ENCODE measurements around the gene MTHFSD. TPM values are rescaled to one million over a fixed set of nuclear protein-coding genes. Genes with fewer than 3 reads are reported as not detected.

The MTHFSD gene
- total RNA-seq, 1 donor from 2014 or later = 15.7 TPM

DNA sequence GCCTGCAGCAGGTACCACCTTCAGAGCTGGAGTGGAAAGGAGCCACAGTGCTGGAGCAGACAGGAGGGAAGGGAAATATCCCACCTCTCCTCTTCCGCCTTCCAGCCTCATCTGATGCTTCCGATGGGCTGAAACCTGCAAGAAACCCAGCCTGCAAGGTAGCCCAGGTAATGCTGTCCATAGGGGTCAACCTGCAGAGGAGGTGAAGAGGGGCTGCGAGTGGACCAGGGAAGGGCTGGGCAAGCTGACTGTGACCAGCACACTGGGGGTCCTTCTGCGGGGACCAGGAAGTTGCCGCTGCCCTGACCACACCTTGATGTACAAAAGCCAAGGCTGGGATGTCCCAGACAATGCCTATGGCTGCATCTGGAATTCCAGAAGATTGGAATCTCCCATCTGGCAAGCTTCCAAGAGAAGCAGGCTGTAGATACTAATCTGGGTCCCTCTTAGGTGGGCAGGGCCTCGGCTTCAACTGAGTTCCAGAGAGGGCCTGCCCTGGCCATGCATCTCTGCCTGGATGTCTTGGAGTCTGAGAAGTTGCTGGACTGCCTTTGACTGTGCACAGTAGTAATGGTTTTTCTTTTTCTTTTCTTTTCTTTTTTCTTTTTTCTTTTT lies 29.1 kb upstream of the MTHFSD start:
- DNase-seq = no peak

DNA sequence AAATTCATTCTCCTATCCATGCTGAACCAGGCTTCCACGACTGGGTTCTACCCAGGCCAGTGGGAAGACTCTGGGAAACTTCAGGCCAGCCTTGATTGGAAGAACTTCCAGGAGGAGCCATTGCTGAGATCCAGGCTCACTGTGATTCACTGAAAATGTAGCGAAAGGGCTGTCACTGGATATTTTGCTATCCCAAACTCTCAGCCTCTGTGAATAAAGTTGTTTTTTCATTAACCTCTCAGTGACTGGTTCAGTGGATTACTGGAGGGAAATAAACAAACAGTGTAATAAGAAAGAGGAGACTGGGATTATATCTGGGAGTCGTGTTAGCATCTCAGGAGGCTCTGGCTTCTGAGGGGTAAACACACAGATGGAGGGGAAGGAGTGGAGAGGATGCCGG lies 26.4 kb upstream of the MTHFSD start:
- DNase-seq = no peak

DNA sequence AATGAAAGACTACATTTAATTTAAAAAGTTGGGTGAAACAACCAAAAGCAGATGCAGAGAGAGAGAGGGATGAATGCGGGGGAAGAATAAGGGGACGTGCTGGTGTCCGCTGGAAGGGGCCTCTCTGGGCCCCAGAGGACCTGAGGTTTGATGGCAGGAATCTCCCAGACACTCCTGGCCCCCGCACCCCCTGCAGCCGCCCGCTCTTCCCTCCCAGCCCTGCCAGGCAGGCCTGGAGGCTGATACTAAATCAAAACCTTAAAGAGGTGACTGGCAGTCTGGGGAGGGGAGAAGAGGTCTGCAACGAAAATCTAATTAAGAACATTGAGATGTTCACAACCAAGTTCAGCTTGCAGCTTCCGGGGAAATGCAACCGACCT lies 25.7 kb upstream of the MTHFSD start:
- no peak for DNase-seq

DNA sequence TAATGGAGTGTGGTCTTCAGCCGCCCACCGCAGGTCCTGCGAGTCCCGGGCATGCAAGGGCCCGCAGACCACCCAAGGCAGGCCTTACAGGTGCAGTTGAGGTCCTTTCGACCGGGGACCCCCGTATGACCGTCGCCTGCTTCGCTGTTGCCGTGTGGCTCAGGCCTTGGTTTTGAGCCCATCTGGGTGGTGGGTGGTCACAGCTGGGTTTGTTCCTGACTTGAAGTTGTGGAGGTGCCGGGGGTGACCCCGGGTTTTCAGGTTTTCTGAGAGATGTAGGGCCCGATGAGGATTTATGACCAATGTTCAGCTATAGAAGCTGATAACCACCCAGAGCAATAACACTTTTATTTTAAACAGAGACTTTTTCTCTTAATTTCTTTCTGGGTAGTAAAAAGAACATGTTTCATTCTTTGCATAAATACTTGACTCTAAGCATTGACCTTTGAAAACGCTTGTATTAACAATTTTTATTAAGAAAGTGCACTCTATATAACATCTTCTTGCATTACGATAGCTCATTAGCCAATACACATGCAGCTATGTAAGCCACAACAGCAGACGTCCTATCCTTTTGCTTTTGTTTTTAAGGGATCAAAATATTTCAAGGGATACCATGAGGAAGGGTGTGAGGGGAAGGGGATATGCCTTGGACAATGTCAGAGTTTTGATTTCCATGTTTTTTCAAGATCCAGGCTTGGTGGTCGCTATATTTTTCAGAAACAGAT lies 25.2 kb upstream of the MTHFSD start:
- DNase-seq = no peak

DNA sequence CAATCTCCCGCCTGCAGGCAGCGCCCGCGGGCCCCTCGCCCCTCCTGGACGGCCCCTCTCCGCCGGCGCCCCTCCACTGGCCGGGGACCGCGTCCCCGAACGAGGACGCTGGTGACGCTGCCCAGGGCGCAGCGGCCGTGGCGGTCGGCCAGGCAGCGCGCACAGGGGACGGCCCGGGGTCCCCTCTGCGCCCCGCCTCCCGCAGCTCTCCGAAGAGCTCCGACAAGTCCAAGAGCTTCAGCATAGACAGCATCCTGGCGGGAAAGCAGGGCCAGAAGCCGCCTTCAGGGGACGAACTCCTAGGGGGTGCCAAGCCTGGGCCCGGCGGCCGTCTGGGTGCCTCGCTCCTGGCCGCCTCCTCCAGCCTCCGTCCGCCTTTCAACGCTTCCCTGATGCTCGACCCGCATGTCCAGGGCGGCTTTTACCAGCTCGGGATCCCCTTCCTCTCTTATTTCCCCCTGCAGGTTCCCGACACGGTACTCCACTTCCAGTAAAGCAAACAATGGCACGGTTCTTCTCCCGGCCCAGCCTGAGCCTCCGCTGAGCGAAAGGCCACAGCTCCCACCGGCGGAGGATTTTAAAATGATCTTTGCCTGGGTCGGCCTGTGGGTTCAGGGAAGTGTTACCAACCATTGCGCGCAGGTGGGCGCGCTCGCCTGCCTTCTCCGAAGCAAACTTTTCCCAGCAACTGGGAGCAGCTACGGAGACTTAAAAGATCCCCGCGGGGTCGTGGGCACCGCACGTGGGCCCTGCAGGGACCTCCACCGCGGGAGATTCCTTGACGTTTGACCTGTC lies 24.4 kb upstream of the MTHFSD start:
- DNase-seq = no peak

DNA sequence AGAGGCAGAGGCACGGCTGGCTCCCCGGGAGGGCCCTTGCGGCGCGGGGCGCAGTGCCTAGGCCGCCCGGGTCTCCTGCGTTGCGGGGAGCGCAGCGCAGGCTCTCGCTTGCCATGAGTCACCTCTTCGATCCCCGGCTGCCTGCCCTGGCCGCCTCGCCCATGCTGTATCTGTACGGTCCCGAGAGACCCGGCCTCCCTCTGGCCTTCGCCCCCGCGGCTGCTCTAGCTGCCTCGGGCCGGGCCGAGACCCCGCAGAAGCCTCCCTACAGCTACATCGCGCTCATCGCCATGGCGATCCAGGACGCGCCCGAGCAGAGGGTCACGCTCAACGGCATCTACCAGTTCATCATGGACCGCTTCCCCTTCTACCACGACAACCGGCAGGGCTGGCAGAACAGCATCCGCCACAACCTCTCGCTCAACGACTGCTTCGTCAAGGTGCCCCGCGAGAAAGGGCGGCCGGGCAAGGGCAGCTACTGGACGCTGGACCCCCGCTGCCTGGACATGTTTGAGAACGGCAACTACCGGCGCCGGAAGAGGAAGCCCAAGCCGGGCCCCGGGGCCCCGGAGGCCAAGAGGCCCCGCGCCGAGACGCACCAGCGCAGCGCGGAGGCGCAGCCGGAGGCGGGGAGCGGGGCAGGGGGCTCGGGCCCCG lies 23.7 kb upstream of the MTHFSD start:
- DNase-seq = no peak

DNA sequence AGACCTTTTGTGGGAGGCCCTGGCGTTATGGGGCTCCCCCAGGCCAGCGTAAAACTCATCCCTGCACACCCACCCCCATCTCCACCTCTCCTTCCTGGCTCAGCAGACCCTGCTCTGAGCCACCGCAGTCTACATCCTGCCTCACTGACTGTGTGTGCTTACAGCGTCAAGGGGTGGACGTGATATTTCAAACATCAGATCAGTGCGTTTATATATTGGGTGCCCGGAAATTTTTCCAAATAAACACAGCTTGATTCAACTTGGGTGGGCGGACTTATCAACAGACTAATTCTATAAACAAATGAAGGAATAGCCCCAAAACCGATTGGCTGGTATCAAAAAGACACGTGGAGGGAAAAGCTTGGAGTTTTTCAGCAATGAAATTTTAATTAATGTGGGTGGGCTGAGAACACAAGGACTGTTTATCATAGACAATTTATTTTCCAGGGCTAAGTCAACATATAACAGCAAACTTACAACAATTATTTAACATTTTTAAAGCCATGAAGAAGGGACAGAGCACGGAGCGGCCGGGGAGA lies 23.1 kb upstream of the MTHFSD start, which contains the start of gene FOXL1:
Gene FOXL1, plus strand, starts transcription at position 489 of the 539 bp plus-strand sequence. CDS start 175 bp downstream, outside the sequence.
- no peak for DNase-seq

DNA sequence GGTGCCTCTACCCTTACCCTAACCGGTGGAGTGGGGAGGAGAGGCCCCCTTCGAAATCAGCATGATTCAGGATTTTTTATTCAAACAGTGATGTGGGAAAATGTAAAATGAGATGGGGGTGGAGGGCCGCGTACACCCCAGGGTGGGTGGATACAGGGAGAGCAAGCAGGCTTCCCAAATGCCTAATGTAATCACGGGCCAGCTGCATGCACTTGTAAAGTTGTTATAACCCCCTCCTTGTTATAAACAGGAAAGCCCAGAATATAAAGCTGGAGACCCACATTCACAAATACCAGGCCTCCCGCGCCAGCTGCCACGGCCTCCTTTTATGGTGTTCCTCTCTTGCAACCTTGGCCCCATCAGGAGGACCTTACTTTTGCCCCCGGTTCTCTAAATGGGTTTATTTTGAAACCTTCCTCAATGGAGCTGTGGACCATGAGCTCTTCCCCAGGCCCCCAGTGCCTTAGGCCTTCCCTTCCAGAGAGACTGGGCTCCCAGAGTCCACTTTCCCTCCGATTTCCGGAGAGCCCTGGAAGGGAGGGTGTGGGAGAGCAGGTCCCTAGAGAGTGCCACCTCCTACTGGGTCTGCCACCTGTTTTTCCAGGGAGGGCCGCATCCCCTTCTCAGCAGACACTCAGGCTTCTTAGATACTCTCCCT lies 22.4 kb upstream of the MTHFSD start:
- DNase-seq = no peak

DNA sequence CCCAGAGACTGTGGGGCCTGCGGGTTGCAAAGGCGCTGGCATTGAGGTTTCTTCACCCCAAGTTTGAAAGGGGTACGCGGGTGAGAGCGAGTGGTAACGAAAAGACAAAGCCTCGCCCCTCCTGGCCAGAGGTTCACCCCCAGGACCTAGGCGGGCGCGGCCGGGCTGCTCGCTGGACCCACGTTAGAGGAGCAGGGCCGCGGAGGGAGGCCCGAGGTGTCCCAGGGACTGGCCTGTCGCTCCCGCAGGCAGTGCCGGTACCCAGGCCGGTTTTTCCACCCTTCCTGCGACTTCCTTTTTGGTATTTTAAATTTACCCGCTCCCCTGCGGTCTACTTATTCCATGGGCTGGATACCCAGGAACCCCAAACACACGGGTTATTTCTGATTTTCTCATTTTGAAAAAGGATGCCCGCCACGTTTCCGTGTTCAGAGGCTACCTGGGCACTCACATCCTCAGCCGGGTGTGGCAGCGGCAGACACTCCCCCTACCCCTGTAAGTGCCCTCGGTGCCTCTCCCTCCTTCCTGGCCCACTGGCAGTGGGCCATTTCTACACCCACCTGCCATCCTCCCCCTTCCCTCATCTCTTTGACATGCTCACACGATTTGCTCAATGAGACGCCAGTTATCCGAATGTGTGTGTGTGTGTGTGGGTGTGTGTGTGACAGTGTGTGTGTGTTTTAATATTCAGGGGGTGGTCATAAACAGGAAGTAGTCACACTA lies 21.7 kb upstream of the MTHFSD start:
- no peak for DNase-seq

DNA sequence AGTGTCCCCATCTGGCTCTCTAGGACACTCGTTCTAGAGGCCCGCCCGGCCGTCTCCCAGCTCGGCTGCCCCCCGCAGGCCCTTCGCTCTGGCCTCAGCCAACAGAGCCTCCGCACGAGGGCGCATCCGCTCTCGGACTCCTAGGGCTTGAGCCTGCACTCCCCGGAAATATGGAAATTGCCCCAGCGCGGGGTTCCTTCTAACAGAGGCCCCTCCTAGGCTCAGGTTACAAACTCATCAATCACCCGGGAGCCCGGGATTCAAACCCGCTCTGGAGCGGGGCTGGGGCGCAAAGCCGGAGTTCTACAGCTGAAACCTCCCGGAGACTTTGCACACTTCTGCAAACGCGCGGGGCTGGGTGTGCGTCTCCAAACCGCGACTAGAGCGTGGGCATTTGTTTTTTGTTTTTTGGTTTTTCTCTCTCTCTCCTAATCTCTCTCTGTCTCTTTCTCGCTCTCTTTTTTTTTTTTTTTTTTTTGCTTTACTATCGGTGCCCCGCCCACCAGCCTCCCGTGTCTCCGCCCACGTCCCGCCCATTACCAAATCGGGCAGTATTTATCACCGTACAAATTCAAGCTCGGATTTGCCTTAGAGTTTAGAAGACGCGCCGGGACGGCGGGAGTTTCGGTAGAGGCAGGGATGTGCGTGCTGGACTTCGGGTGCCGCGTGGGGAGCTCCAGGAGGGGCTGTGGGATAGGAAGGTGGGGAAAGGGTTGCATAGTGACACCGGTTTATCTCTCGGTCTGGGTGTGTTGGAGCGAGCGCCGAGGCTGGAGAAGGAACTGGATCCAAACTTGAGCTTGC lies 20.9 kb upstream of the MTHFSD start:
- DNase-seq = peak; percentile 81

DNA sequence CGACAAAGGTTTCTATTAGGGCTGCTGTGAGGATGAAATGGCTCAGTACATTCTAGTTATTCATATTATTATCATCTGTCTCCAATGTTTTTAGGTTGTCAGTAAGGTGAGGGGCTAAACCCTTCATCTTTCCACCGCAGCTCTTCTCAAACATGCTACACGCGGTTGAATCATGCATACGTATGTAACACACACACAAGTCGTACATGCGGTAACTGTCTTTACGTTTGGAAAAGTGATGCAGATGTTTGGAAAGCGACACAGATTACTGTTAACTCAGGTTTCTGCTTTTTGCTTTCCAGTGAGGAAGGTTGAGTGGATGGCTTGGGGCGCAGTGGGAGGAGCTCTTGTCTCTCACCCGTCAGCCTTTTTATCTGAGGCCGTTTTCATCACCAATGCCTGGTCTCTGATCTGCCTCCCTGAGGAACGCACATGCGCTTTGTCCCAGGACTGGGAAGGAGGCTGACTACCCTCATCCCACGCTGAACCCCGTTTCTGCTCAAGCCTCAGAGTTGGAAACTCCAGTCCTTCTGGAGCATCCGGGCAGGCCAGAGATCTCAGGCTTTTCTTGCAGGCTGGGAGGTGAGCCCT lies 20.2 kb upstream of the MTHFSD start:
- DNase-seq = no peak

DNA sequence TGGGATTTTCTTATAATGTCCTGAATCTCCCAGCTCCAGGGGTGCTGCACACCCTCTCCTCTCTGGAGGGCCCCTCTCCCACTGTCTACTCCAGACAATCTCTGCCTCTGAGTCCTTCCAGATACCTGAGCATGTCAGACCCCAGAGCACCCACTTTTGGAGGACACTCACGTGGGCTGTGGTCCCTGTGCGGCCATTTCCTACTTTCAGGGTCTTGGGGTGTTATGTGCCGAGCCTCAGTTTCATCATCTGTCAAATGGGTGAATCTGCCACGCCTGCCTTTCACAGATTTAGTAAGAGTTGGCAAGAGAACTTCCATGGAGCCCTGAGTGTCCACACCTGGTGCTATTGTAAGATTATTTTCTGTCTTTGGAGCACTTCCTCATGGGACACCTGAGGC lies 19.6 kb upstream of the MTHFSD start:
- DNase-seq = no peak

DNA sequence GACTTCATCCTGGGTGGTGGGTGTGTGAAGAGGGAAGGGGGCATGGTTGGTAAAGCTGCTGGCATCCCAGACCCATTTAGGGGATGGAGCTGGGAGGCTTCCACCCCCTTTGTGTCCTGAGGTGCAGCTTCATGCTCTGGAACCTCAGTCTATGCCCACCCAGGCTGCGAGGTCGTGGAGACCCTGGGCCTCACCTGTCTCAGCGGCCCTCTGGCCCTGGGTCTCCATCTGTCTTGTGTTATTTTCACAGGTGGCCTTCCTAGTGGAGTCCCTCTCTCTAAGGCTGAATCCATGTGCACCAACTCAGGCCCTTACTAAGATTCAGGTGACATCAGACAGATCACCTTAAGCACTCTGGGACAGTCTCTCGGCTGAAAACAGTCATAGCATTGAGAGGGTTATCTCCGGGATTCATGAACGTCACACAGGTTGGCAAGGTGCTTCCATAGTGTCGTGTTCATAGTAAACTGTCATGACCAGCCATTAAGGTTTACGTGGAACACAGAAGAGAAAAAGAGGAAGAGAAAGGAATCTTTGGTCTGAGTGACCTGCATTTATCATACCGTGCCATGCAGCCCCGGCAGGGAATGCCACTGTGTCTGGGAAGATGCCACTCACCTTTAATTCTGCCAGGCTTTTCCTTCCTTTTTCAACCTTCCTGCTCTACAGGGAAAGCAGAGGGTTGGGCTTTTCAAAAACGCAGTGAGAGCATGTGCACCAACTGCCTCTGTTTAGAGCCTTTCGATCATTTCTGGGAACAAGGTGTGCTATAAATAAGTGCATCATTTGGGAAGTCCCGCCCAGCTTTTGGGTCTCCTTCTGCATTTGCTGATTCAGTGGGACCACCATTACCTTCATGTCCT lies 18.8 kb upstream of the MTHFSD start:
- no peak for DNase-seq

DNA sequence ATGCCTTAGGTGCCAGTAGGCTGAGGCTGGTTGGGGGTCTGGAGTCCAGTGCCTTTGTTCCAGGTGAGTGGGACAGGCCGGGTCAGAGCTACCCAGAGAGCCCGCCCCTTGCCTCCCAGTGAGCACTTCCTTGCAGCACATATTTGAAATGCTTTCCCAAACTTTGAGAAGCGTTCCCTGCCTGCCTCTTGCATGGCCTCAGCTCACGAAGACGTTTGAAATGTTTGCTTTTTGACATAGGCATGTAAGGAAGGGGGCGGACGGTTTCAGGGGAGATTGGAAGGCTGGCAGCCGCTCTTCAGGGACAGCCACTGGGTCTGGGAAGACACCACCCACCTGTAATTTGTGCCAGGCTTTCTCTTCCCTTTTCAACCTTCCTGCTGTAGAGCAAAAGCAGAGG lies 18.2 kb upstream of the MTHFSD start:
- DNase-seq = no peak

DNA sequence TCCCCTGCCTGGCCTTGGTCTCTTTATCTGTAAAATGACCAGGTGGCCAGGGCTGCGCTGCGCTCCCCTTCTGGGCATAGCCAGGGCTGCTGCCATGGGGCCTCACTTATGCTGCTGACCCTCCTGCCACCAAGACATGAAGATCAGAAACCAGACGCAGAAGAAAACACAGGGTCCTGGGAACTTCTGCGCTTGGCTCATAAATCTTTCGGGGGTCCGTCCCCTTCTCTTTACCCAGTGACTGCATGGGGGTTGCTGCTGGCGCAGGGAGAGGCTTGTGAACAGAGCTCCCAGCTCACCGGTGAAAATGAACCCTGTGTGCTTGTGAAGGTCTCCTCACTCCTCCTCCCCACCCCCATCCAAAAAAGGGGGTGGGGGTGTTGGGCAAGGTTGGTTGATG lies 17.6 kb upstream of the MTHFSD start:
- no peak for DNase-seq

DNA sequence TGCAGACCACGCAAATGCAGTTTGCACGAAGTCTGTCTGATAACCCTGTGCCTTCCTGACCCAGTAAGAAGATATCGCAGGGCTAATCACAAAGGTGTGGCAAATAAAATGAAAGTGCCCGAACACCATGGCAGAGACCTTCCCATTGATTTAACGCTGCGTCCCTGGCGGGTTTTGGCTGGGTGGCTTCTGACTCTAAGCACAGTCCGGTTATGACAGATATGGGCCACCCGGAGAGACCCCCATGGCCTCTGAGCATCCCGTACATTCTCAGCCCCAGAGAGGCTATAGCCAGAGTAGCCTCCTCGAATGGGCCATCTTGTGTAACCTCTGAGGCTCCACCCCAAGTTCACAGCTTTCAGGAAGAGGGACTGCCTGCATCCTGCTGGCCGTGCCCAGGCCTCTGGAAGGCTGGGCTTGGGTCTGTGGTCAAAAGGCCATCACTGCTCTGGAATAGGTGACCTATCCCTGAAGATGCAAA lies 17.0 kb upstream of the MTHFSD start:
- no peak for DNase-seq

DNA sequence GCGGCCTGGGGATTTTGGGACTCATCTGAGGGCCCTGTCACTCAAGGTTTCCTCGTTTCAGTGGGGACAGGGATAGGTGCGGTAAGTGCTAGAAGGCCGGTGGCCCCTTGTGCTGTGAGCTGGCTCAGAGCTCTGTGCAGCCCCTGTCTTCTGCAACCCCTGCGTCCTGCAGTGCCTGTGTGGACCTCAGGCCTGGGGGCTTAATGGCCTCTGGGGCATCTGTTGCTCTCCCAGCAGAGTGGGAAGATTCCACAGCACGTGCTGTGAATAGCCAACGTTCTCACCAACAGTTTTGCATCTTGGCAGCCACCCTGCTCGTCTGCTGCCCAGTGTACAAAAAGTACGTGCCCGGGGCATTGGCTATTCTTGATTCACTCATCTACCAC lies 16.5 kb upstream of the MTHFSD start:
- DNase-seq = no peak
